GM03348 (cell line): ENCODE data around the gene DGKH.
"Not testable (repeated sequence)": the region's sequence is repeated elsewhere in the genome, so short reads cannot be mapped to it uniquely, and the experiment has no call there.

Experiments
- DNase-seq: peaks from one replicate; pipeline ENCODE4 v3.0.0; 2012; ENCODE audit warnings: low spot score

Gene DGKH

DNA sequence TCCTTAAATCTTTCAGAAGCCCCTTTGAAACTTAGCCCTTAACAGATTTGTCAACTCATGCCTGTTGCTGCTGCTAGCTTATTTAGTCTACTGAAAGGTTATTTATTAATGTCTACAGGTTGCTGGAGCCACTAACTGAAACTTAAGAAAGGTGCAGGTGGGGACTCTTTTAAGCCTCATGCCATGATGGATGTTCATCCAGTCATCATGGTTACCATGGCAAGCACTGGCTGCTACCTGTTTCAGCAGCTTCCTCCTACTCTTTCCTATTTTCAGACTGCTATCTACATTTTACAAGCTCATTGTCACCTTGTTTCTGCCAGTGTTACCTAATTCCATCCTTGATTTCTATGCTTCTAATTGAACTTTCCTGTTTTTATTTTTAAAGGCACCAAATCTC is 27.1 kb downstream of the DGKH start:
- no peak for DNase-seq

DNA sequence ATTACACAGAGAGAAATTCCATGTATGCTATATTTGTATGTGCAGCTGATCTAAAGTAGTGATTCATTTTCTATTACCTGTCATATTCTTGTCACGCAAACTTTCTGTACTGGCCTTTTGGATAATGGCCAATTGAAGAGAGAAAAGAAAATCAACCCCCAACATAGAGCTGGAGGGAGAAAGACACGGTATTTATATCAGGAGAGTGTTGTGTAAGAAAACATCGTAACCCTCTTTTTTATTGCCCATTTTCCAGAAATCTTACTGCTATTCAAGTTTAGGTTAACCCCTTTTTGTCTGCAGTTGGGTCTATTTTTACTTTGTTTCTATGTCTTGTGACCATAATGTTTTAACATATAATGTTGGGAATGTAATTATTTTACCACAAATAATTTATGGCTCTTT is 27.9 kb downstream of the DGKH start:
- no peak for DNase-seq

DNA sequence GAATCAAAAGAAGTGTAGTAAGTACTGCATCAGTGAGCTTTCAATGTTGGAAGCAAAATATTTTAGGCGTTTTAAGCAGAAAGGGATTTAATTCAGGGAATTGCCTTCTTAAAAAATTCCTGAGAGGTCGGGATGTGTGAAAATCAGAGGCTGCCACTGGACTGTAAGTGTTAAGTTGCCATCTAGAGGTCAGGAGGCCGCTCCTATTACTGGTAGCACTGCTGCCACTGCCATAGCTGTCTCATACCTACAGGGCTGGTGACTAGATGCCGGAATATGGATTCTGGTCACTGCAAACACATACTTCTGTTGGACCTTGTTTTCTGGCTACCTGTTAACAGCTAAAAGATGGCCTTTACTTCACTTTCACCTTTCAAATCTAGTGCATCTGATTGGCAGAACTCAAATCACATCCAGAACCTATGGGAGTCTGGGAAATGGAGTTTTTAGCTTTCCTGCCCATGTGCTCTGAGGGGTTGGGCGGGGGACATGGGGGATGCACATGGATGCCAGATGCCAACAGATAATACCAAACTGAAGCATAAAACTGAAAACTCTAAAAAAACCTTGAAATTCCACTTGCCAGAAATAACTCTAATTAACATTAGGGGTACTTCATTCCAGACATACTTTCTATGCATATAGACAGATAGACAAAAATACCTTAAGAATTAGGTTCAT is 29.8 kb downstream of the DGKH start:
- peak; percentile 18 for DNase-seq

DNA sequence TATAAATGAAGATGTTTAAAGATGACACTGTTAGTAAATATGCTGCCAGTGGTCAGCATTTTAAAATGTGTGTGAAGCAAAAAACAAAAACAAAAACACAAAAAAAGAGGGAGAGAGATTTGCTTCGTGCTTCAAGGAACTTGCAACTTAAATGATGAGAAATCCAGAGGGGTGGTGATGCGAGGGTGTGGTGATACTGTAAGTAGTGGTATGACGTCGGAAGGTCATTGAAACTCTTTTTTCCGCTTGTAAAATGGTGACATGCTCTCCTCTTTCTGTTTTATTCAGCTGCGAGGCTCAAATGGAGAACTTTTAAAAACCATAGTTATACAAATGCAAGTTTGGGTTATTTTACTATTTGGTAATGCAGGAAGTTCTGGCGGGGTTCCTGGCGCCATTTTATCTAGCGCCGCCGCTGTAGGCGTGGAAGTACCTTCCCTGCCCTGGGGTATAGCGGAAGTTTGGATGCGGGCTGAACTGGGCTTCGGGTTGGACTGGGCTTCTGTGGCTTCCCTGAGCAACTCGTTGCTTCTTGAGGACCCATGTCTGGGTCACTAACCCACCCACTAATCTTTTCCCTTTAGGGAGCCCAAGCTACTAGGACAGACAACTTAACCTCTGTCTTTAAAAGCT is 34.8 kb downstream of the DGKH start:
- no peak for DNase-seq

DNA sequence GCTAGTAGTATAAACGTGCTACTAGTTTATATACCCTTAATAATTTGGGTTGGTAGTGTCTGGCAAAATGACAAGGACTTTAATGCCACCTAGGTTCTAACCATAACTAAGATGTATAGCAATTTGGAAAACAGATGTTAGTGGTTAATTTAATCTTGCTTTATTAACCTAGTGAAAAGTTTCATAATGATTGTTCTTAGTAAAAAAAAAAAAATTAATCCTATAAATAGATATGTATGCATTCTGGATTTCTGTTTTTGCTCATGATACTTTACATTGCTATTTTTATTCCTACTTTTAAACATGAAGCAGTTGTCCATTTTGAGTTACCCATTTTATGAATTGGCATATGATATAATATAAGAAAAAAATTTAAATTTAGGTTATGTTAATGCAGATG is 36.3 kb downstream of the DGKH start:
- DNase-seq = no peak

DNA sequence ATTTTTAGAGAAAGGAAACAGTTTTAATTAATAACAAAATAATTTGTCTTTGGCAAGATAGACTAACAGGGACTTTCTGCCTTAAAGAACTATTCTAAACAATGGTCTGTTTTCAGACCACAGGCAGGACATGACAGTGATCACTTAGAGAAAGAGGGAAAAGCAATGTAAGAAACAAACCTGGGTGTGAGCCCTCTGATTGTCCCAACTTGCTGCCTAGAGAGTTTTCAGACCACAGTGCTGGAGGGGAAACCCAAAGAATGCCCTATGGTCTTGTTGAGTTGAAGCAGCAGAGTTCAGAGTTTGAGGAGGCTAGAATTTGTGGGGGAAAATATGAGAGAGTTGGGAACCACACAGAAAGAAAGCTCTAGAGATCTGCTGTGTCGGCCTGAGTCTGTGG is 38.1 kb downstream of the DGKH start:
- DNase-seq = no peak

DNA sequence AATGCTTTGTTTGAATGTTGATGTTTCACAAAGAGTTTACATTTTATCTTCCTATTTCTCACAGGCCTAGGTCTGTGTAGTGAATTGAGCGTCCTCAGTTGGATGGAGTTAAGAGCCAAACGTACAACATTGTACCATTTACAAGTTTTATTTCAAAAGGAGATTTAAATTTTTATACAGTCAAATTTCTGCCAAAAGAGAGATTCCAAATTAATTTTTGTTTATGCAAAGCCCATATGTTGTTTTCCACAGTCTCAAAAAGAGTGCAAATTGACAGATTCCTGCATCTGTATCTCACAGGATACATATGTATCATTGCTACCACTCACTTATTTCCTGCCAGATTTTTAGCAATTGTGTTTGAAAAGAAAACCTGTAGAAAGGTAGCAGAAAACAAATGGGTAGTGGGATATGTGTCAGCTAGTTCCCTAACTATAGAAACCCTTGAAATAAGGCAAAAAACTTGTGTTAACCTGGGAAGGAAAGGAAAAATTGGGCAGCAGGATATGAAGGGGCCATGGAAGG is 46.1 kb downstream of the DGKH start:
- DNase-seq = no peak

DNA sequence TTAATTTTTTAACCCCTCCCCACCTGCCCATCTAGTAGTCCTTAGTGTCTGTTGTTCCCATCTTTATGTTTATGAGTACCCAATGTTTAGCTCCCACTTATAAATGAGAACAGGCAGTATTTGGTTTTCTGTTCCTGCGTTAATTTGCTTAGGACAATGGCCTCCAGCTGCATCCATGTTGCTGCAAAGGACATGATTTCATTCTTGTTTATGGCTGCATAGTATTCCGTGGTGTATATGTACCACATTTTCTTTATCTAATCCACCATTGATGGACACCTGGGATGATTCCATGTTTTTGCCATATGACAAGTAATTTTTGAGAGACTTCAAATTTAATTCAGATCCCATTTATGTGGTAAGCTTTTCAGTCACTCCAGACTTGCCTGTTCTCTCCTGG is 47.8 kb downstream of the DGKH start:
- DNase-seq = not testable (repeated sequence)

DNA sequence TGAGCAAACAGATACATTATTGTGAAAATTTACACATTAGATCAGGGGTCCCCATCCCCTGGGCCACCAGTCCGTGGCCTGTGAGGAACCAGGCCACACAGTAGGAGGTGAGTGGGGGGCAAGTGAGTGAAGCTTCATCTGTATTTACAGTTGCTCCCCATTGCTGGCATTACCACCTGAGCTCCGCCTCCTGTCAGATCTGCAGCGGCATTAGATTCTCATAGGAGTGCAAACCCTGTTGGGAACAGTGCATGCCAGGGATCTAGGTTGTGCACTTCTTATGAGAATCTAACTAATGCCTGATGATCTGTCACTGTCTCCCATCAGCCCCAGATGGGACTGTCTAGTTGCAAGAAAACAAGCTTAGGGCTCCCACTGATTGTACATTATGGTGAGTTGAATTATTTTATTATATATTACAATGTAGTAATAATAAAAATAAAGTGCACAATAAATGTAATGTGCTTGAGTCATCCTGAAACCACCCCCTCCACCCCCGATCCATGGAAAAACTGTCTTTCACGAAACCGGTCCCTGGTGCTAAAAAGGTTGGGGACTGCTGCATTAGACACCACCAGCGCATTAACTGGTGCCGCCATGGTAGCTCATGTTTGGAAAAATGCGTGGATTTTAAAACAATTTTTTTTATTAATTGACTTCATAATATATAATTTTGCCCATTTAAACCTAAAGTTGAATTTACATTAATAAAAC is 51.7 kb downstream of the DGKH start:
- DNase-seq = no peak

DNA sequence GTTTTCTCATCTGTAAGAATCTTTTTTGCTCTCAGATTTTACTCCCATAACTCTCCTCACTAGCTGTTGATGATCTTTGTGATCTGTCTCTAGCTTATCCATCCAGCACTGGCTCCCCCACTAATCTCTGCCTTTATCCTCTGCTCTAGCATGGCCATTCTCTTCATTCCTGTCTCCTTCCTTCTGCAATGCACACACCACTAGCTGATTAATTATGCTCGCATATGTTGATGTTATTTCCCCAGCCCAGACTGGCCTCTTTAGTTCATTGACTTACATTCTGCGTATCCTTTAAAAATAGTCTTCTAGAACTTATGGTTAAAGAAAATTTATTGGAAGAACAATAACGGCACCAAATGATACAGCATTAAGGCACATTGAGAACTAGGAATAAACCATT is 52.5 kb downstream of the DGKH start:
- DNase-seq = no peak

DNA sequence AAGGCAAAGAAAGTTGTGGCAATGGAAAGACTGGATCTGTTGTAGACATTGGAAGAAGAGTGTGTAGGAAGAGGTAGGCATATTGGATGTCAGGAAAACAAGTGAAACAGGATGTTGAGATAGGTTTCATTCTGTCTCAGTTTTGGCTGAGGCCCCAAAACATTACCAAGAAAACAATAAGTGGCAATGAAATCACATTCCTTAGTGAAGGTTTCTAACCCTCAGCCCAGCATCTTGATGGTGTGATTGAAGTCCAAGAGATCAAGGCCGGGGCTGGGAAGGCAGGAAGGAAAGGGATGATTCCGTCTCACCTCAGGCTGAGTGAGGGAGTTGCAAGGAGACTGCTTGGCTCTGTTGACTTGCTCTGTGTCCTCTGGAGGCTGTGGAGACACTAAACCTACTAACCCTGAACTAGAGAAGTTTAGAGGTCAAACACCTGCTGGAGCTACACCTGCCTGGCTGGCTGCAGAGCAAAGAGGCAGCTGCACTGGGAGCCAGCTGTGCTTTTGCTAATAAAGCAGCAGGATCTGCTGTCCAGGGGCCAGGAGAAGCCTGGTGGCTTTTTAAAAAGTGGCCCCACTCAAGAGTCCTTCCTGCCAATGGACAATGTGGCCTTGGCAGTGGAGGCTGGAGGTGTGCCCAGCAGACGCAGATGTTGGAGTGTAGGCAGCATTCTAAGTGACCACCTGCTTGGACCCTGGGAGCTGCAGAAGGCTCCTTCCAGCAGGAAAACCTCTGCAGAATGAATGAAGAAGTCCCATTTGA is 53.6 kb downstream of the DGKH start:
- DNase-seq = no peak

DNA sequence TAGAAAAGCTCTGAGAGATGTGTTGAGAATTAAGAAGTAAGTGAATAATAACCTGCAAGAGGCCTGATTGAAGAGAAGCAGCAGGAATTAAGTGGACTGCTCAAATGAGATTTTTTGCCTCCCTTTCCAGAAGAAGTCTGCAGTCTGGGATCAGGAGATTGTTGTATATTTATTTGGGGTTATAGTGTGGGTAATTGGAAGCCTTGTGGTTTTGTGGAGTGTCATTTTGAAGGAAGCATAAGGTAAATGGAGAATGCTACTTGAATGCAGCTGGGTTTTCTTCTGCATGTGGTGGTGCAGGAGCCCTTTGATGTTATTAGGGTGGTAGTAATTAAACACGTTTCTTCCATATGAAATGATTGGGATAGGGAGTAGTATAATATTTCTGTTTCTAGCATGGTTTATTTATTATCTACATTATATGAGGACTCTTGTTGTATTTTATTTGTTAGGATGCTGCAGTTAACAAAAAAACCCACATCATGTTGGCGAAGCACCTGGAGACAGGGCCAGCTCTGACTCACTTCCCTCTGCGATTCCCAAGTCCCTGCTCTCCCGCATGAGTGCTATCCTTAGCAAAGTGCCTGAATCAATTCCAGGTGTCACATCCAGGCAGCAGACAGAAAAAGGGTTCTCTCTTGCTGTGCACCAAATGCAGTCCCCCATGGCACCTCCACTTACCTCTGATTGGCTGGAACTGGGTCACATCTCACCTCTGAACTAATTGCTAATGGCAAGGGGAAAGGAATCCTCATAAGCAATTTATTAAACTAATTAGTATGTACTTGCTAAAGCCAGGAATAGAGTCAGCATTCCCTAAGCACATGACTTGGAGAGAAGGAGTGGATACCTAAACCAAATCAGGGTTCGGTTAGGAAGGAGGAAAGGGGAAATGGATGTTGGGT is 54.8 kb downstream of the DGKH start:
- peak; percentile 35 for DNase-seq

DNA sequence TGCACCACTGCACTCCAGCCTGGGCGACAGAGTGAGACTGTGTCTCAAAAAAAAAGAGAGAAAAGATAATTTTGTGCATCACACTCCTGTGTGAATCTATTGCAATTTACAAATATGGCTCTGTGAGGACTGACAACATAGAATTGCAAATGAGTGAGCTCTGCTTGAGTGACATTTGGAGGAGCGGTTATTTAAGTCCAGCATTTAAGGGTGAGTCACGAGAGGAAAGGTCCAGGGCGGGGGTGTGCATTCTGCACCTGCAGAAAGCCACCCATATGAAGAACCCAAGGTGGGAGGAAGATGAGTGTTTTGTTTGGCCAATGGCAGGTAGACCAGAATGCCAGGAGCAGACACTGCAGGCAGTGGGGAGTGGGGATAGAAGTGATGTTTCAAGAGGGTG is 58.5 kb downstream of the DGKH start:
- DNase-seq = no peak

DNA sequence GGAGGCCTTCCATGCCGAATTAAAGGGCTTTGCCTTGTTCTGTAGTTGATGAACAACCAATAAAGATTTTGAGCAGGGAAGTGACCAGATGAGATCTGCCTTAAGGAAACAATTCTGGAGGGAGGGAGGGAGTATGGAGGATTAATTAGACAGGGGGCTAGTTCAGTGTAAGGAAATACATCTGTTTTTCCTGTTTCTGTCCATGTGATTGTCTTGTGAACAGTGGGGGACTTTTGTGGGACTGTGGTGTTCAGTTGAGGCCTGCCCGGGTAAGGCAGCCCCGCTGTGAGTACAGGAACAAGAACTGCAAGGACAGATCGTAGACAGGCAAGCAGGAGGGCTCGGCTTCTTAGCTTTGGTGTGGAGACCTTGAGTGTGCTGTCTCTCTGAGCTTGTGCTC is 59.0 kb downstream of the DGKH start:
- no peak for DNase-seq

DNA sequence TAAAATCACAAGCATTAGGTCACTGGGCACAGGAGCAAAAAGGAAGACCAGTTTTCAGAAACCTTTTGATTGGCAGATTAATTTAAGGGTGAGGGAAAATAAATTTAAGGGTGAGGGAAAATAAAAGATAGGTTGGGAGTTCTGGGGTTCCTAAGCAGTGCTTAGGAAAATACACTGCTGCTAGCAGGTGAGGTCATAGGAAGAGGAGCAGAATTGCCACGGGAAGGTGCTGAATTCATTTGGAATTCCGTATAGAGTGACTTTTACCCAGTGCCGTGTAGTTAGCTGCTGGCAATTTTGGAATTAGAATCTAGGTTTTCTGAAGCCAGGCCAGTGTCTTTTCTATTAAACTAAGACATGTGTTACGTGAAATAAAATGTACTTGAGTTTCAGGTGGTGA is 59.8 kb downstream of the DGKH start:
- no peak for DNase-seq

DNA sequence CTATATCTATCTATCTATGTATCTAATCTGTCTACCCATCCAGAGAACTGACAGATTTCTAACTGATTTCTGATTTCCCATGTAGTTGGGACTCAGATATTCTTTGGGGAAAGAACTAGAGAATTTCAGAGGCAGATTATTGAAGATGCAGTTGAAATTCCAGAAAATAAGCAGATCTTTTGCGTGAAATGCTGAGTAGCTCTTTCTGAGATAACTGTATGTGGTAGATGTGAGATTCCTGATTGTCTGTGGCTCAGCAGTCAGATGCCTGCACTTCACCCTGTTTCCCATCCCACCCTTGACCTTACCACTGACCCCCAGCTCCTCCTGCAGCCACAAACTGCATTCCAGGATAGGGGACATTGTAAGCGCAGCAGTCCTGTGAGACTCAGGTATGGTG is 61.5 kb downstream of the DGKH start:
- DNase-seq = no peak

DNA sequence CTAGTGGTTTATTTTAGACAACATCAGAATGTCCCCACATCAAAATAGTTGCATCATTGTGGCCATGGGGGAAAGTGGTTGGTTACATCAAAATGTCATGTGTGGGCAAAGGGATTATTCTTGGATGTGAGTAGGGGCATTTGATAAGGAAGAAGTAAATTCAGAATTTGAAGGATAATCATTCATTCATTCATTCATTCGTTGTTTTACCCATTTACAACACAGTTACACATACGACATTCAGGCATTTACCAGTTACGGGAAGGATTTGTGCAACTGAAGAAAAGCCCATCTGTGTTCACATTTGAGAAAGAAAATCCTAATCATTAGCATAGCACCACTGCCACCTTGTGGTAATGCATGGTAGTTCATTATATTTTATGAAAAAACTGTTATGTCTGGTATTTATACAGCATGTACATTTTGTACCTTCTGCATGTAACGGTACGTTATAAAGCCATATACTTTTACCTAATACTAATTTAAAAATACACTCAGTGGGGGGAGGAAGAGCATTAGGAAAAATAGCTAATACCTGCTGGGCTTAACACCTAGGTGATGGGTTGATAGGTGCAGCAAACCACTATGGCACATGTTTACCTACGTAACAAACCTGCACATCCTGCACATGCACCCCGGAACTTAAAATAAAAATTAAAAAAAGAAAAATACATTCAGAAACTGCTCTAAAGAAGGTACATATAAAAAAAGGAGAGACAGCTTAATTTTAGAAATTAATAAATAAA is 62.1 kb downstream of the DGKH start:
- DNase-seq = peak; percentile 72

DNA sequence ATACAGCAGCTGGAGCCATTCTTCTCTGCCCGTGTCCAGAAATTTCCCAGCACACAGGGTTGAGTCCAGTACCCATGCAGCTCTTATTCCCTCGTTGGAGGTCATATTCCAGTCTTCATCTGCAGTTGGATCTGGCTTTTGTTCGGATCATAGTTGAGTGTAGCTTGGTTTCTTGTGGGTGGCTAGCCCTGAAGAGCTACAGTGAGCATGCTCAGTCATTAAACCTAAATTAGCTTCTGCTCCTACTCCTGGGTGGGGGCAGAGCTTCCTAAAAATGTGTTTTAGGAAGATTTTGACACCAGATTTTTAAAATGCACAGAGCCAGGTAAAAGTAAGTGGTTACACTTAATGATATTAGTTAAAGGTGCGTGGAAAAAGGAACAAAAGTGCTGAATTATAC is 64.4 kb downstream of the DGKH start:
- DNase-seq = no peak

DNA sequence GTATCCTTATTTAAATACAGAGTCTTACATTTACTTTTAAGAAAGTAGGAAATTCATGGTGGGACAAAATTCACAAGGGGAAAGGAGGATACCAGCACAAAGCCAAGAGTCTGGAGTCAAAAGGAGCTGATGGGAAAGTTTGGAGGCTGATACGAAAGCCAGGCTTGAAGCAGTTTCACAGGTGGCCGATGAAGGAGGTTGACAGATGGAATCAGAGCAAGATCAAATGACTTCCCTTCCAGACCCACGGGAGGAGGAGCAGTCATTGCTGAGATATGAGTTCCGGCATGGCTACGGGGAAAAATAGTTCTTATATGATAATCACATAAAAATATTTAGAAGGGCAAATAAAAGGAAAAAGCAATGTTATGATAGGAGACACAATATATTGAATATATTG is 65.0 kb downstream of the DGKH start:
- DNase-seq = no peak

DNA sequence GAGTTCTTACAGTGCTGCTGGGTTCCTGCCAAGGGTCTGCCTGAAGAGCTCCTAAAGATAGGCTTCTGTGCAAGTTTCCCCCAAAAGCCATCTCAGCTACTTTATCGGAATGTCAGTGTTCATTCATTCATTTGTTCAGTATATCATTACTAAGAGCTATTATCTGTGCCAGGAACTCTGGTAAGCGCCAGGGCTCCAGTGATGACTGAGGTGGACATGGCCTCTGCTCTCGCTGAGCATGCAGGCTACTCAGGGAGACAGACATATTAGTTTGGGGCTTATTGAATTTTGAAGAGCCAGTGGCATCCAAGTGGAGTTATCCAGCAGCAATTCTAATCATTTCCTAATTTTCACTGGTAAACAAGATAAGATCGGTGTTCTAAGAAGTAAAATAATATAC is 65.8 kb downstream of the DGKH start:
- no peak for DNase-seq

DNA sequence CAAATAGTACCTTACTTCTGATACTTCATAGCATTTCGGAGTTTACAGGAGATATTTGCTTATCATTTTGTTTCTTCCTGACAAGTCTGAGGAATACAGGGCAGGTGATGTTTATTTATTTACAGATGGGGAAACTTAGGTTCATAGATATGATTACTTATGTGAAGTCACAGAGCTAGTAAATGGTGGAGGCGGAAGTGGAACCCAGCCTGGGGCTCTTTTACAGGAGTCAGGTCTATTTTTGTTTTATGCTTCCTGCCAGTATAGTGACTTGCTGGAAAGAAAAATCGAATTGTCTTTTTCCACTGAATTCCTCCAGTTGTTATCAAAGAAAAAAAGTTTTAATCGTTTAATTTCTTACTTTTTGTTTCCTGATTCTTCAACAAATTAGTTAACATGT is 66.5 kb downstream of the DGKH start:
- DNase-seq = no peak
